Neural progenitor cell (in vitro differentiated cells): ENCODE measurements around the gene CTNNA3. TPM values are rescaled to one million over a fixed set of nuclear protein-coding genes. Genes with fewer than 3 reads are reported as not detected.

ENCODE experiments used
- DNase-seq: peaks from one replicate; pipeline ENCODE4 v3.0.0-alpha.2; 2016; ENCODE audit warnings: low spot score
- H2AFZ ChIP-seq: fragments of 200-600 bp; sonication (generic); replicated peaks from 2 replicates; pipeline ENCODE4 v1.6.1; 2016; ENCODE audit warnings: antibody characterized with exemption
- H3F3A ChIP-seq: fragments of 200-600 bp; sonication (generic); 2 replicates; pipeline ENCODE4 v1.6.1; 2016; ENCODE audit warnings: antibody characterized with exemption, low read depth
- H3K27ac ChIP-seq: fragments of 200-600 bp; sonication (generic); 2 replicates; pipeline ENCODE4 v1.5.1; 2016; ENCODE audit warnings: mild to moderate bottlenecking
- H3K27me3 ChIP-seq: fragments of 200-600 bp; sonication (generic); 2 replicates; pipeline ENCODE4 v1.6.1; 2016; ENCODE audit warnings: mild to moderate bottlenecking, moderate library complexity
- H3K36me3 ChIP-seq: fragments of 200-600 bp; sonication (generic); 2 replicates; pipeline ENCODE4 v1.5.1; 2016
- H3K4me1 ChIP-seq: fragments of 200-600 bp; sonication (generic); 2 replicates; pipeline ENCODE4 v1.6.1; 2016; ENCODE audit warnings: mixed run types
- H3K4me2 ChIP-seq: fragments of 200-600 bp; sonication (generic); 2 replicates; pipeline ENCODE4 v1.6.1; 2016
- H3K4me3 ChIP-seq: fragments of 200-600 bp; sonication (generic); 2 replicates; pipeline ENCODE4 v1.5.1; 2016
- H3K79me2 ChIP-seq: fragments of 200-600 bp; sonication (generic); 2 replicates; pipeline ENCODE4 v1.6.1; 2016; ENCODE audit warnings: low read depth
- H3K9ac ChIP-seq: fragments of 200-600 bp; sonication (generic); 2 replicates; pipeline ENCODE4 v1.6.1; 2016
- H3K9me3 ChIP-seq: fragments of 200-600 bp; sonication (generic); 2 replicates; pipeline ENCODE4 v1.5.1; 2016; ENCODE audit warnings: low read depth
- H4K20me1 ChIP-seq: fragments of 200-600 bp; sonication (generic); 2 replicates; pipeline ENCODE4 v1.6.1; 2016; ENCODE audit warnings: low read depth
- H3K27ac Mint-ChIP-seq: 3 replicates; pipeline ENCODE4 v1.8.0; 2021; ENCODE audit warnings: mixed read lengths
- H3K27me3 Mint-ChIP-seq: 2 replicates; pipeline ENCODE4 v1.8.0; 2022; ENCODE audit warnings: low read depth, mild to moderate bottlenecking, inconsistent platforms, moderate library complexity, mixed read lengths; ENCODE audit not compliant: insufficient read depth
- H3K36me3 Mint-ChIP-seq: 3 replicates; pipeline ENCODE4 v1.8.0; 2021; ENCODE audit warnings: mixed read lengths
- H3K4me1 Mint-ChIP-seq: 3 replicates; pipeline ENCODE4 v1.8.0; 2021; ENCODE audit warnings: mixed read lengths
- H3K4me3 Mint-ChIP-seq: 3 replicates; pipeline ENCODE4 v1.8.0; 2021; ENCODE audit warnings: mild to moderate bottlenecking, moderate library complexity, mixed read lengths
- H3K9me3 Mint-ChIP-seq: 3 replicates; pipeline ENCODE4 v1.8.0; 2020; ENCODE audit warnings: mixed read lengths
- CTCF ChIP-seq: fragments of 200-600 bp; sonication (generic); IDR thresholded peaks from 2 replicates; pipeline ENCODE4 v1.5.1; 2017; ENCODE audit warnings: antibody characterized with exemption, mild to moderate bottlenecking
- EZH2 ChIP-seq: fragments of 200-600 bp; sonication (generic); IDR thresholded peaks from 2 replicates; pipeline ENCODE4 v1.6.1; 2017; ENCODE audit warnings: antibody characterized with exemption, mild to moderate bottlenecking, moderate library complexity
- EZH2phosphoT487 ChIP-seq: fragments of 200-600 bp; sonication (generic); IDR thresholded peaks from 2 replicates; pipeline ENCODE4 v1.6.1; 2017; ENCODE audit warnings: antibody characterized with exemption
- total RNA-seq: library from RNA; depleted of rRNA; stranded (reverse); fragments of >200 nt; gene quantifications from 2 replicates; pipeline ENCODE4 v1.2.3, GENCODE V29; 2015; ENCODE audit warnings: low replicate concordance

CTNNA3 gene
- total RNA-seq, 1 donor from 2014 or later, result 12.9 TPM

DNA sequence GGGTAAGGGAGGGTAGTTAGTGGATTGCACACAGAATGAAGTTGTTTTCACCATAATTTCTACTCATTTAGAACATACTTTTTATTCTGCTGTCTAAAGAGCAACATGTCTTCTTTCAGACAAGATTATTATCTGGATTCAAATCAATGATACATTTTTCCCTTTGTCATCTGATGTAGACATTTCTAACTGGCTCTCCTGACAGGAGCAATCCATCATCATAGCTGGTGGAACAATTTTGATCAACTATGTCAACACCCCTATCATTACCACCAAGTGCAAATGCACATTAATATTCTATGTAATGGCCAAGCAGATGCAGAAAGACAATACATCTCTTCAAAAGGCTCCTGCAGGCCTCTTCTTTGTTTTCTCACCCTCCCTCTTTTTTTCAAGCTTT lies 1443.0 kb downstream of the CTNNA3 start:
- Histone ChIP-seq H4K20me1 (no peaks in the 10 kb centered on the region), H3K9me3 (no peaks in the 10 kb centered on the region), H2AFZ (no peak overlapping the region), H3K4me2 (no peak overlapping the region), H3K79me2 (no peaks in the 10 kb centered on the region), H3K27ac (no peak overlapping the region), H3K9ac (no peak overlapping the region), H3F3A (no peaks in the 10 kb centered on the region), H3K36me3 (peaks cover under 1% of the 10 kb centered on the region), H3K4me1 (no peaks in the 10 kb centered on the region), H3K4me3 (no peak overlapping the region), H3K27me3 (no peaks in the 10 kb centered on the region)
- no peaks in the 10 kb centered on the region for H3K4me1 Mint-ChIP-seq
- H3K4me3 Mint-ChIP-seq, result no peak overlapping the region
- no peaks in the 10 kb centered on the region for H3K27me3 Mint-ChIP-seq
- peaks cover 5% of the 10 kb centered on the region for H3K9me3 Mint-ChIP-seq
- DNase-seq, result no peak
- H3K36me3 Mint-ChIP-seq, result no peaks in the 10 kb centered on the region
- TF ChIP-seq EZH2, result no peak
- no peak for TF ChIP-seq CTCF
- TF ChIP-seq EZH2phosphoT487, result no peak
- no peak overlapping the region for H3K27ac Mint-ChIP-seq

GRCh38 chr10:66246177-66246576 lies 1449.8 kb downstream of the CTNNA3 start:
- Histone ChIP-seq H2AFZ (no peak overlapping the region), H4K20me1 (no peaks in the 10 kb centered on the region), H3K9me3 (no peaks in the 10 kb centered on the region), H3F3A (no peaks in the 10 kb centered on the region), H3K79me2 (no peaks in the 10 kb centered on the region), H3K4me3 (no peak overlapping the region), H3K4me2 (no peak overlapping the region), H3K27me3 (no peaks in the 10 kb centered on the region), H3K27ac (no peak overlapping the region), H3K4me1 (no peaks in the 10 kb centered on the region), H3K36me3 (peaks cover 4% of the 10 kb centered on the region), H3K9ac (no peak overlapping the region)
- peaks cover 2% of the 10 kb centered on the region for H3K27me3 Mint-ChIP-seq
- H3K4me1 Mint-ChIP-seq, result no peaks in the 10 kb centered on the region
- no peak for DNase-seq
- TF ChIP-seq EZH2 (no peak), EZH2phosphoT487 (no peak), CTCF (no peak)
- H3K4me3 Mint-ChIP-seq, result no peak overlapping the region
- H3K36me3 Mint-ChIP-seq, result no peaks in the 10 kb centered on the region
- peaks cover 9% of the 10 kb centered on the region for H3K9me3 Mint-ChIP-seq
- H3K27ac Mint-ChIP-seq, result no peak overlapping the region

GRCh38 chr10:66244953-66245352 lies 1451.0 kb downstream of the CTNNA3 start:
- H3K9me3 Mint-ChIP-seq, result peaks cover 9% of the 10 kb centered on the region
- H3F3A ChIP-seq, result no peaks in the 10 kb centered on the region
- H4K20me1 ChIP-seq, result no peaks in the 10 kb centered on the region
- H3K27me3 ChIP-seq, result no peaks in the 10 kb centered on the region
- H3K4me1 ChIP-seq, result no peaks in the 10 kb centered on the region
- H3K4me3 Mint-ChIP-seq, result no peak overlapping the region
- no peaks in the 10 kb centered on the region for H3K79me2 ChIP-seq
- no peak overlapping the region for H3K27ac Mint-ChIP-seq
- H3K27ac ChIP-seq, result no peak overlapping the region
- no peak overlapping the region for H3K4me2 ChIP-seq
- no peaks in the 10 kb centered on the region for H3K36me3 Mint-ChIP-seq
- H3K4me3 ChIP-seq, result no peak overlapping the region
- H2AFZ ChIP-seq, result no peak overlapping the region
- H3K9ac ChIP-seq, result no peak overlapping the region
- H3K4me1 Mint-ChIP-seq, result no peaks in the 10 kb centered on the region
- TF ChIP-seq CTCF (no peak), EZH2 (no peak), EZH2phosphoT487 (no peak)
- DNase-seq, result no peak
- peaks cover 2% of the 10 kb centered on the region for H3K27me3 Mint-ChIP-seq
- no peaks in the 10 kb centered on the region for H3K9me3 ChIP-seq
- H3K36me3 ChIP-seq, result peaks cover 6% of the 10 kb centered on the region
